H1 (cell line): ENCODE results near the gene RREB1. TPM values are rescaled to one million over a fixed set of nuclear protein-coding genes. Genes with fewer than 3 reads are reported as not detected.

ENCODE experiments used
- CTCF ChIA-PET: fragments of 300-600 bp; sonication (Branson Sonifier 250); formaldehyde crosslinking; loops from one replicate; lab custom pipeline; 2021; ENCODE audit not compliant: partially characterized antibody; lab: Charles Lee
- POLR2A ChIA-PET: fragments of 300-600 bp; sonication (Branson Sonifier 250); formaldehyde crosslinking; loops from one replicate; lab custom pipeline; 2021; ENCODE audit warnings: inconsistent platforms; ENCODE audit not compliant: partially characterized antibody; lab: Charles Lee
- DNase-seq, 2 experiments: peaks; one replicate each; pipeline versions ENCODE4 v3.0.0 to v3.0.0-alpha.2; 2010 to 2022; ENCODE audit warnings: low spot score in 2 of 2, low read depth in 1 of 2, mixed read lengths in 1 of 2
- FAIRE-seq: peaks from 2 replicates; lab custom pipeline; 2011; peaks lifted over from hg19 to GRCh38; lab: Jason Lieb, UNC
- H2AFZ ChIP-seq: 2 replicates; pipeline ENCODE4 v1.8.1; 2012; ENCODE audit warnings: low read length, inconsistent platforms
- H2AK5ac ChIP-seq: 2 replicates; pipeline ENCODE4 v1.6.1; 2013; ENCODE audit warnings: low read depth, low read length
- H2BK120ac ChIP-seq: replicated peaks from 2 replicates; pipeline ENCODE3; 2013; ENCODE audit warnings: low read depth, low read length, inconsistent platforms
- H2BK12ac ChIP-seq: 2 replicates; pipeline ENCODE4 v1.6.1; 2013; ENCODE audit warnings: low read depth, low read length
- H2BK15ac ChIP-seq: 2 replicates; pipeline ENCODE4 v1.6.1; 2013; ENCODE audit warnings: low read length
- H2BK20ac ChIP-seq: 2 replicates; pipeline ENCODE4 v1.6.1; 2013; ENCODE audit warnings: low read length
- H2BK5ac ChIP-seq: 2 replicates; pipeline ENCODE4 v1.6.1; 2013; ENCODE audit warnings: low read depth, low read length
- H3K14ac ChIP-seq: 2 replicates; pipeline ENCODE4 v1.6.1; 2013; ENCODE audit warnings: inconsistent platforms; ENCODE audit not compliant: insufficient read length
- H3K18ac ChIP-seq: 2 replicates; pipeline ENCODE4 v1.6.1; 2013; ENCODE audit warnings: low read length; ENCODE audit errors: extremely low read depth
- H3K23ac ChIP-seq: 2 replicates; pipeline ENCODE4 v1.6.1; 2013; ENCODE audit warnings: inconsistent platforms; ENCODE audit not compliant: insufficient read length
- H3K23me2 ChIP-seq: 2 replicates; pipeline ENCODE4 v1.6.1; 2013; ENCODE audit warnings: low read depth, low read length
- H3K27ac ChIP-seq: 2 replicates; pipeline ENCODE4 v1.6.1; 2011; ENCODE audit warnings: low read depth, low read length, inconsistent platforms
- H3K27me3 ChIP-seq, 4 experiments: replicated peaks in 1 of 4; 1 replicate in 1 of 4; 2 replicates in 3 of 4; pipeline versions ENCODE4 v1.6.1 to v1.8.1; 2011 to 2013; ENCODE audit warnings: low read length in 3 of 4, mild to moderate bottlenecking in 3 of 4, inconsistent platforms in 2 of 4, mixed read lengths in 2 of 4, moderate library complexity in 1 of 4; ENCODE audit not compliant: control insufficient read depth in 3 of 4, insufficient read depth in 3 of 4; ENCODE audit errors: extremely low read depth in 1 of 4
- H3K36me3 ChIP-seq, 4 experiments: 2 replicates each; pipeline versions ENCODE4 v1.6.1 to v1.8.1; 2011 to 2013; ENCODE audit warnings: mild to moderate bottlenecking in 4 of 4, low read length in 3 of 4, moderate library complexity in 2 of 4, control low read depth in 1 of 4, inconsistent platforms in 1 of 4; ENCODE audit not compliant: insufficient read depth in 4 of 4, control insufficient read depth in 2 of 4
- H3K4ac ChIP-seq: replicated peaks from 2 replicates; pipeline ENCODE3; 2013; ENCODE audit warnings: low read length, low read depth, mixed read lengths, inconsistent platforms; ENCODE audit not compliant: insufficient read length
- H3K4me1 ChIP-seq, 4 experiments: replicated peaks in 1 of 4; 1 replicate in 1 of 4; 2 replicates in 3 of 4; pipeline versions ENCODE4 v1.6.1 to v1.8.1; 2011 to 2013; ENCODE audit warnings: low read length in 3 of 4, inconsistent platforms in 2 of 4, mixed read lengths in 1 of 4; ENCODE audit not compliant: insufficient read depth in 4 of 4, control insufficient read depth in 3 of 4
- H3K4me2 ChIP-seq, 2 experiments: 2 replicates each; pipeline versions ENCODE4 v1.6.1 to v1.8.1; 2011 to 2013; ENCODE audit warnings: low read depth in 2 of 2, low read length in 2 of 2, control low read depth in 1 of 2, inconsistent platforms in 1 of 2, mild to moderate bottlenecking in 1 of 2; ENCODE audit not compliant: insufficient read depth in 1 of 2
- H3K4me3 ChIP-seq, 4 experiments: fragments of 200-600, 300-600 bp in 1 of 4; sonication (generic), shearing (Covaris generic), sonication (Bioruptor Twin) in 1 of 4; 2 replicates each; pipeline versions ENCODE4 v1.5.1 to v1.8.1; 2011 to 2016; ENCODE audit warnings: low read length in 4 of 4, low read depth in 3 of 4, control low read depth in 2 of 4, inconsistent platforms in 2 of 4, mild to moderate bottlenecking in 2 of 4, mixed read lengths in 1 of 4, moderate library complexity in 1 of 4; ENCODE audit not compliant: insufficient read depth in 2 of 4; ENCODE audit errors: extremely low read depth in 1 of 4
- H3K56ac ChIP-seq: replicated peaks from 2 replicates; pipeline ENCODE3; 2013; ENCODE audit warnings: low read depth, mild to moderate bottlenecking, mixed read lengths, low read length, inconsistent platforms; ENCODE audit not compliant: insufficient read length
- H3K79me1 ChIP-seq: 2 replicates; pipeline ENCODE4 v1.6.1; 2013; ENCODE audit warnings: low read depth, low read length, control low read depth
- H3K79me2 ChIP-seq, 2 experiments: 2 replicates each; pipeline versions ENCODE4 v1.6.1 to v1.8.1; 2012 to 2013; ENCODE audit warnings: low read length in 2 of 2, mild to moderate bottlenecking in 2 of 2, inconsistent platforms in 1 of 2; ENCODE audit not compliant: insufficient read depth in 2 of 2, control insufficient read depth in 1 of 2
- H3K9ac ChIP-seq, 4 experiments: replicated peaks in 1 of 4; 1 replicate in 1 of 4; 2 replicates in 3 of 4; pipeline versions ENCODE4 v1.6.1 to v1.8.1; 2011 to 2013; ENCODE audit warnings: low read depth in 3 of 4, low read length in 3 of 4, control low read depth in 2 of 4, mild to moderate bottlenecking in 2 of 4, moderate library complexity in 2 of 4, inconsistent platforms in 1 of 4; ENCODE audit errors: extremely low read depth in 1 of 4
- H3K9me3 ChIP-seq, 2 experiments: 2 replicates each; pipeline versions ENCODE4 v1.6.1 to v1.8.1; 2012 to 2013; ENCODE audit warnings: mild to moderate bottlenecking in 2 of 2, moderate library complexity in 2 of 2, control low read depth in 1 of 2, inconsistent platforms in 1 of 2, low read depth in 1 of 2, low read length in 1 of 2, mixed read lengths in 1 of 2; ENCODE audit not compliant: insufficient read depth in 2 of 2
- H4K20me1 ChIP-seq, 2 experiments: replicated peaks in 1 of 2; 2 replicates each; pipeline versions ENCODE3 to v1.8.1; 2011 to 2013; ENCODE audit warnings: inconsistent platforms in 2 of 2, low read length in 2 of 2, mild to moderate bottlenecking in 1 of 2; ENCODE audit not compliant: insufficient read depth in 2 of 2, control insufficient read depth in 1 of 2
- H4K5ac ChIP-seq: 2 replicates; pipeline ENCODE4 v1.6.1; 2013; ENCODE audit warnings: low read length, low read depth, mixed read lengths, inconsistent platforms; ENCODE audit not compliant: insufficient read length
- H4K8ac ChIP-seq: 2 replicates; pipeline ENCODE4 v1.8.0; 2013; ENCODE audit warnings: mild to moderate bottlenecking, moderate library complexity, low read length, inconsistent platforms; ENCODE audit not compliant: insufficient read depth; ENCODE audit errors: extremely low read depth
- H4K91ac ChIP-seq: replicated peaks from 2 replicates; pipeline ENCODE3; 2013; ENCODE audit warnings: low read length, mixed read lengths, inconsistent platforms; ENCODE audit not compliant: insufficient read length
- CEBPB ChIP-seq: IDR thresholded peaks from 2 replicates; pipeline ENCODE4 v1.6.1; 2012; ENCODE audit warnings: low read depth, low read length
- EZH2 ChIP-seq: fragments of 200-600 bp; sonication (generic); IDR thresholded peaks from 2 replicates; pipeline ENCODE4 v1.7.1; 2012; ENCODE audit warnings: low read depth, mild to moderate bottlenecking, moderate library complexity, low read length, inconsistent platforms; ENCODE audit not compliant: severe bottlenecking
- NRF1 ChIP-seq: IDR thresholded peaks from 2 replicates; pipeline ENCODE4 v1.6.1; 2011; ENCODE audit warnings: mild to moderate bottlenecking, low read depth, low read length, improper control_type of control experiment
- POLR2AphosphoS5 ChIP-seq: IDR thresholded peaks from 2 replicates; pipeline ENCODE4 v1.6.1; 2011; ENCODE audit warnings: low read depth, low read length
- WGBS, 2 experiments: shearing (Covaris generic) in 1 of 2; methylation state at CpG; one replicate each; pipeline versions ENCODE4 v1.1.6 to v1.1.7; 2013 to 2015; ENCODE audit warnings: low lambda C conversion rate in 2 of 2, mixed read lengths in 2 of 2, inconsistent platforms in 1 of 2, low coverage in 1 of 2, missing lambda C conversion rate in 1 of 2; ENCODE audit not compliant: insufficient replicate concordance in 2 of 2, insufficient coverage in 1 of 2, insufficient read length in 1 of 2; ENCODE audit errors: extremely low coverage in 1 of 2, missing lambda C conversion rate in 1 of 2; 5-methylcytosine and 5-hydroxymethylcytosine counted together
- polyA plus RNA-seq, 7 experiments: library from polyadenylated mRNA; depleted of rRNA in 3 of 7; stranded (reverse) in 5 of 7; unstranded in 2 of 7; fragments of >200 nt in 5 of 7; fragments of 200-250 nt in 2 of 7; gene quantifications; 1 replicate in 5 of 7; 2 replicates in 1 of 7; 4 replicates in 1 of 7; pipeline versions ENCODE4 v1.2.1 to v1.2.3, GENCODE V29; 2011 to 2013; ENCODE audit warnings: missing spikeins in 2 of 7, mixed read lengths in 2 of 7
- total RNA-seq: library from RNA; stranded (reverse); fragmentation: NEBNext Ultra II Directional; extraction: Animal tissue kit (Norgen Biotek cat#: 25700); gene quantifications from 2 replicates; pipeline ENCODE4 v1.2.1, GENCODE V29; 2021

RREB1 gene
- total and polyA plus RNA-seq, 2 of the 8 experiments (the other 6 are each of a cell fraction or from before 2014, with no cell fraction given), result 3.9 to 34.7 TPM

DNA sequence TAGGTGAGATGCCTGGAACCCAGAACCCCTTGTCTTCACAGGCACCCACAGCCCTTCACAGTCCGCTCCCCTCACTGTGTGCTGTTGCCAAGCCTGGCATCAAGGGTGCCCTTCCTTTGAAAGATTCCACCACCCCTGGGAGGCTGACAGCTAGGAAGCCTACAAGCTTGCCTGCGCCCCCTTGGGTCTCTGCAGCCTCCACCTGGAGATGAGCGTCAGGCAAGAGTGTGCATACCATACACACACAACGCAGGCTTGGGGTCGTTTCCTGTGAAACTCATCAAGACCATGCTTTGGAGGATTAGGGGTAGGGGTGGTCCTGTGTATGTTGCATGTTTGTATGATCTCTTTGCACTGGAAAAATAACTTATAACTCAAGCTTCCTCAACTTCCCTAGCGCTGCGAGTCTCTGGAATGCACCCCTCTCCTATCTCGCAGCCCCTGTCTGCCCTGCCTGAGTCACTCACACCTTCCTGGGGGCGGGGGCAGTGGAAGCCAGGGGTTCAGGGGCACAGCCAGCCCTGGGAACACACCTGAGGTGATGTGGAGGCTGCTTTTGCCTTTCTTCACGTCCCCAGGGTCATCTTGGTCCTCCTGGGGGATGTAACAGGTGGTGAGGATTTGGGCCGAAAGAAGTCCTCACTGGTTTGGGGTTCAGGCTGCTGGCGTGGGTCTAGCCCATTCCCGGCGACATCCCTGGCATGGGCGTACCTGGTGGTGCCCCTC lies 138.1 kb downstream of the RREB1 start:
- Histone ChIP-seq H3K27me3 (no peaks in the 10 kb centered on the region), H3K9me3 (no peaks in the 10 kb centered on the region), H2BK12ac (no peak overlapping the region), H4K20me1 (peaks cover 2 to 5% of the 10 kb centered on the region in 2 experiments), H4K91ac (no peak overlapping the region), H3K4me3 (no peak overlapping the region), H3K23me2 (no peaks in the 10 kb centered on the region), H3K23ac (no peak overlapping the region), H2BK20ac (no peak overlapping the region), H4K8ac (no peak overlapping the region), H2BK120ac (no peak overlapping the region), H3K56ac (no peak overlapping the region), H3K4me1 (peaks cover 9 to 18% (median 13%) of the 10 kb centered on the region in 4 experiments), H2BK15ac (no peak overlapping the region), H4K5ac (no peak overlapping the region), H3K9ac (no peak overlapping the region), H3K18ac (no peak overlapping the region), H3K36me3 (peaks cover 6 to 17% (median 13%) of the 10 kb centered on the region in 4 experiments; a peak in 7 of 8 replicates), H2BK5ac (no peak overlapping the region), H3K4ac (no peak overlapping the region), H3K79me2 (no peaks in the 10 kb centered on the region), H3K79me1 (no peaks in the 10 kb centered on the region), H3K14ac (no peak overlapping the region), H3K4me2 (no peak overlapping the region), H2AK5ac (no peak overlapping the region), H3K27ac (no peak overlapping the region), H2AFZ (no peak overlapping the region)
- WGBS, 2 experiments, result 93% methylated on average over 11 of the region's 15 CpGs; no CpG with 5 or more reads in 1 of the 2 experiments
- ChIA-PET CTCF (interaction anchor here (0.5 to 5.7 kb wide), 31 partner anchors 11 to 572 kb away, joined by 3 to 55 read pairs (median 3); no protein-coding TSS in a partner anchor), POLR2A (interaction anchor here (1.0 to 1.2 kb wide), 3 partner anchors 16 to 389 kb away, joined by 3 to 4 read pairs (median 3); no protein-coding TSS in a partner anchor)
- FAIRE-seq (no peak), DNase-seq (no peak)
- TF ChIP-seq POLR2AphosphoS5 (no peak), EZH2 (no peak), NRF1 (no peak), CEBPB (no peak)
